ENCODE measurements around the gene BEND6.
A peak's percentile ranks its signal among the peaks of the same experiment; 100 is the strongest.

BEND6 gene

DNA sequence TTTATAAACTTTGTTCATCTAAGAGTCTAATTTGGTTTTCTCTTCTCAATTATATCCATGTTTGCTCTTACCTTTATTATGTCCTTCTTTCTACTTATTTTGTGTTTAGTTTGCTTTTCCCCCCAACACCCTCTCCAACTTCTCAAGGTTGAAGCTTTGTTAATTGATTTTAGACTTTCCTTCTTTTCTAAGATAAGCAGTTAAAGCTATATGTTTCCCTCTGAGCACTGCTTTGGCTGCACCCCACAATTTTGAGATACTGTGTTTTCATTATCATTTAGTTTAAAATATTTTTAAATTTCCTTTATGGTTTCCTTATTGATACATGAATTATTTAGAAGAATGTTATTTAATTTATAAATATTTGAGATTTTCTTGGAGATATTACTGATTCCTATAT, 13.9 kb upstream of the BEND6 start:
- DNase-seq (ENCODE audit: low read depth), result no peak

DNA sequence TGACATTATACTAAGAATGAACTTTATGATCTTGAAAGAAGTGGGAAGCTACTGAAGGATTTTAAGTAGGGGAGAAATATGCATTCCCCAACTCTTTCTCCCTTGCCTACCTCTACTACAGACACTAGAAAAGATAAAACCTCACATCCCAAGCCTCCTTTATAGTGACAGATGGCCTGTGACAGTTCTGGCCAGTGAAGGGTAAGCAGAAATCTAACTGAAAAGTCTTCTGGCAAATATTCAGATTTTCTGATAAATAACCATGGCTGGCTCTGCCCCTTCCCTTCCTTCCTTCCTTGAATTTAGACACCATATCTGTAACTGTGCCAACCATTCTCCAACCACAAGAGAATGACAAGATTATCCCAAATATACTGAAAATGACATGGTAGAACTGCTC, 10.2 kb upstream of the BEND6 start:
- no peak for DNase-seq (ENCODE audit: low read depth)

DNA sequence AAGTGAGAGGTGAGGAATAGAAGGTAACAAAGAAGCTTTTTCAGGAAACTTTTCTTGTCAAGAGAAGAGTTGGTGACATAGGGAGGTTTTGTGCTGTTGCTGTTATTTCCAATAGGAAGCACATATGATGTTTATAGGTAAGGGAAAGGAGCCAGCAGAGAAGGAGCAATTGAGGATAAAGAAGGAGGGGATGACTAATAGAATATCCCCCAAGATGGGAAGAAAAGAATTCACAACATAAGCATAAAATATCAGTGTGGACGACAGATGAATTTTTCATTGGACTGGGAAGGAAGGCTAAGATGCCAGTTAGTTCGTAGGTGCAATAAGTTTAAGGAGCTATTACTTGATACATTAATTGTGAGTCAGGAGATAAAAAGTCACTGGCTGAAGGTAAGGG, 8.5 kb upstream of the BEND6 start:
- DNase-seq (ENCODE audit: low read depth), result no peak

DNA sequence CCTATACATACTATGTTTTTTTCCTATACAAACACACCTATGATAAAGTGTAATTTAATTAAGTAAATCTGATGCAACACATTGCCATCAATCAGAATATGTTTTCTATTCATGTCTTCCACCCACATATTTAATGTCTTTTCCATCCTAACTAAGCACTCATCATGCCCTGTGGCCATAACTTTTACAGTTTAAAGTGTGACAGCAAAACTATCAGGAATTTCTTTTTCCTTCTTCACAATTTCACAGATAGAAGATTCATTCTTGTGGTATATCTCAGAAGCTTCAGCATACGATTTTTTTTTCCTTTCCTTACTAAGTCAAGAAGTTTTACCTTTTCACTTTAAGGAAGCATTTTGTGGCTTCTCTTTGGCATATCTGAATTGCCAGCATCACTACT, 7.0 kb upstream of the BEND6 start:
- no peak for DNase-seq (ENCODE audit: low read depth)

DNA sequence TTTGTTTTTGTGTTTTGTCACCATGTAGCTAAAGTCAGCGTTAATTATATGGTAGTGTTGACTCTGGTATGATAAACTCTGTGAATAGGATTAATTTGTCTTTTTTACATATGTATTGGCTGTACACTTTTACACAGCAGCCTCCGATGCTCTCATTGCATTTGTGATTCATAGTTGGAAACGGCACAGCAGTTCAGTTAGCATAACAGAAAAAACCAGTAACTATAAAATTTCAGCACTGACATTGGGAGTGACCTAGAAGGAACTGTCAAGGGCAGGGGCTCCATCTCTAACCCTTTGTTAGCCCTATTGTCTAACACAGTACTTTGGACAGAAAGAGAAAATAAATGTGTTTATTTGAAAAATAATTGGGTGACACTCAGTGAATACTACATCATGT, 5.6 kb upstream of the BEND6 start:
- no peak for DNase-seq (ENCODE audit: low read depth)

DNA sequence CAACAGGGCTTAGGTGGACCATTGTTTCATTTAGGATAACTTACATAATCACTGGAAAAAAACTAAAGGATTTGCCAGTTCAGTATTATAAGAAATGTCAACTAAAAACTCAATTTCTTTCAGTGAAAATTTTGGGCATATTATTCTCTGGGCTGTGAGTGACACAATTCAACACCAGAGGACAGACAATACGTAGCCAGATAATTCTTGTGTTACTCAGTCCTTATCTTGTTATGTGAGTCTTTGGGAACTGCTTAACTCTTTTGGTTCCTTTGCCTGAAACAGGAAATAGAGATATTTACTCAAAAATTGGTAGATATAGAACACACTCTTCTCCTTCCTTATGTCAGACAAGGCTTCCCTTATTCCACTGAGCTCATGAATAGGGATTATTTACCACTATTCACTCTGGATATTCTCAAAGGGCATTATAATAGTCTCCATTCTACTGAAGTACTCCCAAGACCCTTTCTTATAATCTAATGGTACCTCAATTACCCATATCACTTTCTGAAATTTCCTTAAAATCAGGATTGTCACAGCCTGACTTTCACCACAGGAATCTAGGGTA, 4.9 kb upstream of the BEND6 start:
- DNase-seq (ENCODE audit: low read depth), result no peak

DNA sequence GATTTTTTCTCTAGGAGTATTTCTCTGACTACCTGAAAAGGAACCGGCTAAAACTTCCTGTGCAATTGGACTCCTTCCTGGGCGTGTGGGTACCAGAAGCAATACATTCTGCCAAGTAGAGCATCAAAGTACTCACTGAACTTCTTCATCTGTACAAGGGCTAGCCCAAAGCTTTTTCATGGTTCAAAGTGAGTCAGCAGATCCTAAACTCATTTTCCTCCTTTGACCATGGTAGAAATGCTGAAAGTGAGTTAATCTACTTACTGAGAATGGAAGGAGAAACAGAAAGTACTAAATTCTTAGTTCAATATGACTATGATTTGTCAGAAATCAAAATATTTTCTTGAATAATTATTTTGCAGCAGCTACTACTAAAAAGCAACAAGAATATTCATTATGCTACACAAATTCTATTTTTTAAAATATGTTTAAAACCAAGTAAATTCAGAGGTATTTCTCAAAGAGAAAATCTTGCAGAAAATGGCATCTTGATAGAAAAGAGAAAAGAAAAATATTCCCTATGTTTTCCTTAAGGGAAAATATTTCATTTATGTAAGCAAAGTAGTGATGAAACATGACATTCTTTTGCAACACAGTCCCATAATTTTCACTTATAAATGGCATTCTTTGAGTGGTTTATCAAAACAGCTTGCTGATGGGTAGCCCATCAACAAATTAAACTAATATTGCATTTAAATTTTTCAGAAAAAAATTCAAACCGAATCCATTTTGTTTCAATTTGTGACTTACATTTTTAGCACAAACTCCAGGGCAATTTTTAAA, 3.7 kb upstream of the BEND6 start:
- DNase-seq (ENCODE audit: low read depth), result no peak

DNA sequence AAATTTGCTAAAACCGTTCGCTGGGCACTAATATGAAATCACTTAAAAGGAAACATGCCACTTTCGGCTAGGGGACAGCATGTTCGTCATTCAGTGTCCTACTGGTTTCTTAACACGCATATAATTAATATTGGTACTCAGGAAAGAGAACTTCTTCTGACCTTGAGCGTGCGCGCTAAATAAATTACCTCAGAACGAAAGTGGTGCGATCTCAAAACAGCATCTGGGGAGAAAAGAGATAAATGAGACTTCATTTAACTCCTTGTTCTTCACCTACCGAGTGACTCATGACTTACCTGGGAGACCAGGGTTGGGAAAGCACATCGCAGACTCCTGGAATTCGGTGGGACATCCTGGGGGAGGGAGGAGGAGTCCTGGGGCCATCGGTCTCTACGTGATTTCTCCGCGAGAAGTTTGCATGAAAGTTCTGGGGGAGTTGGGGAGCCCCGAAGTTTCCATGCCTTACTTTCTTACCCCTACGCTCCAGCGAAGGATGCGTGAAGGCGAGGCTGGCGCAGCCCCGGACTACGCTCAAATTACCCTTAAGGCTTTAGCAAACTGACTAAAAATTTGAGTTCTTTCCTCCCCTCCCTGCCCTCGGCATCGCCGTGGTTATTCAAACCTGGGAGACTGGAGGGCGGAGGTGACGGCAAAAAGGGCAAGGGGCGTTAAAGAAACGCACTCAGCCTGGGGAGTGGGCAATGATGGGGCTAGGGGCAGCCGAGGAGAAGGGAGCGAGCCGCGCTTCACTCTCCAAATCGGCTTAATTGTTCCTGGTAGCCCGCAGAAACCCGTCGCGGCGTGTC, 1.1 kb upstream of the BEND6 start:
- DNase-seq (ENCODE audit: low read depth), result no peak

DNA sequence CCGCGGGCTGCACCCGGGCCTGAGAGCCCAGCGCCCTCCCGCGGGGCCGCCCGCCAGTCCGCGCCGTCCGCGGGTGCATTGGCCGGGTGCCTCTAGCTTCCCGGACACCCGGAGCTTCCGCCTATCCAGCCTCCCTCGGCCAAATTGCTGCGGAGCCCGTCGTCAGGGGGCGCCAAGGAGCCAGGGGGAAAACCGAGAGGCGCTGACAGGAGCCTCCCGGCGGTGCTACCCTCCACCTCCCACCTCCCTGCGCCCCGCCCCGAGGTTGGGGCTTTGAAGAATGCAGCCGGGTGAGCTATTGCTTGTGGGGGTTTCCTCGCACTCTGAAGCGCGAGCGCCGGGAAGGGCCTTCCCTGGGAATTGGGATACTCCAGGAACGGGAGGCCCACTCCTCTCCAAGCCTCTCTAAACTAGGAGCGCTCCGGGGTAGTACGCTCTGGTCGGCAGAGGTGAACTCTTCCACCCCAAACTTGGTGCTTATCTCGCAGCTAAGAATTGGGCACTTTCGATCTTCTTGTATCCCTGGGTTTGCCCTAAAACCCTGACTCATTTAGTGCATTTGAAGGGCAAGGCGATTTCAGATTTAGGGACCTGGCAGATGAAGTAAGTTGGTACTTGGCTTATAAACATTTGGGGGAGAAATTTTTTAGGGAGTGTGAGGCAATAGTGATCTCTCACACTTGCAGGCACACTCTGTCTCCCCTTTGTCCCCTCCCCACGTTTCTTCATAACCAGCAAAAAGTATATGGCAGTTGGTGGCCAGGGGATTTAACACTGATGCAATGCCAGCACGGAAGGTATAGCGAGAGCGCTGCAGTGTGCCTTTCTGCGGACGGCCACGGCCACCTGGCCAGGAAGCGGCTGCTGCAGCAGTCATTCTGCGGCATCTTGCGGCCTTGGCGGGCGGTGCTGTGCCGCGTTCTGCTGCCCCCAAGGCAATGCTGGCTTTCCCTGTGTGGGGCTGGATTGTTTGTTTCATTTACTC, 556 bp downstream of the BEND6 start:
- no peak for DNase-seq (ENCODE audit: low read depth)

DNA sequence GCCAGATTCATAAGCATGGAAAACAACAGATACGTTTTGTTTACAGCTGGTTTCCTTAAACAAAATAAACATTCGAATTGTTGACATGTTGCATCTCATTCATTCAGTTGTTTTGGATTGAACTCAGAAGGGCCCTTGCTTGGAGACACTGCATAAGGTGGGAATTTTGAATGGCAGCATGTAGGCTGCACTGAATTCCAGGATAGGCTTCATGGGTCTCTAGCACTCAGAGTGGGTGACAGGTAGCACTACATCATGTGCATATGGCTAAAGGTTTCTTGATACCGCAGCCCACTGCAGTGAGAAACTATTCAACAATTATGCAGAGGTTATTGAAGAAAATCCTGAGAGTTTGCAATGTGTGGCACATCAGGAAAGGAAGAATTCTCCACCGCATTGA, 1.6 kb downstream of the BEND6 start:
- no peak for DNase-seq (ENCODE audit: low read depth)

- DNase-seq (ENCODE audit: low read depth), result no peak
Observed at GRCh38 chr6:56957856-56958255, 2.9 kb downstream of the BEND6 start.

GRCh38 chr6:56958481-56958880, 3.6 kb downstream of the BEND6 start:
- DNase-seq (ENCODE audit: low read depth), result no peak

GRCh38 chr6:56959094-56959493, 4.2 kb downstream of the BEND6 start:
- DNase-seq (ENCODE audit: low read depth), result no peak

DNA sequence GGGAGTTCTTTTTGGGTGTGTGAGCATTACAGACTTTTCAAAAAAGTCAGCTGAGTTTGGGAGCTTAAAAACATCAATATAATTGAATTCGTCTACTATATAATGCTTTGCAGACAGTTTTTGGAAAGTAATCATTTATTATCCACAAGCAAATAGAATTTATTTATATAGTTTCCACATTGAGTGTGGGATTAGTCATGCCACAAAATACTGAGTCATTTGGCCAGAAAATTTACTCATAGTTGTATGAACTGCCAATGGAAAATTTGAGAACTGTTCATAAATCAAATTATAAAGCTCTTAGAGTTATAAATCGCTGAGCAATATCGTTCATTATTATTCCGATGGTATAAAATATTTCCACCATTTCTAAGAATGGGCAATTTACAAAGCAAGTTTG, 5.0 kb downstream of the BEND6 start:
- peak; percentile 77 for DNase-seq (ENCODE audit: low read depth)

DNA sequence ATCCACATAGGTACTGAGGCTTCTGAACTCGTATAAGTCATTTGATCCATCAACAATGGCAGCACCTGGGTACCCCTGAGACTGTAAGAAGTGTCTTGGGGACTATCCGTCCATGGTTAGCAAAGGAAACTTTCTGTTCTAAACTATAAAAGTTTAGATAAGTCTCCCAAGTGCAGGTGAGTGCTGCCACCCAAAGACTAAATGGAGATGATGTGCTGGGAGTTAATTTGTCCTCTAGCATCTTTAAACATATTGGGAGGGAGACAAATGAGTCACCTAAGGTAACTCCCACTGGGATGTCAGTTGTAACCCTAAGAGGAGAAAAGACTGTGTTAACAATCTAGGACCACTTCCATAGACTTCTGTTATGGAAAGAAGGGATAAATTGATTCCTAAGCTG, 6.2 kb downstream of the BEND6 start:
- DNase-seq (ENCODE audit: low read depth), result no peak

DNA sequence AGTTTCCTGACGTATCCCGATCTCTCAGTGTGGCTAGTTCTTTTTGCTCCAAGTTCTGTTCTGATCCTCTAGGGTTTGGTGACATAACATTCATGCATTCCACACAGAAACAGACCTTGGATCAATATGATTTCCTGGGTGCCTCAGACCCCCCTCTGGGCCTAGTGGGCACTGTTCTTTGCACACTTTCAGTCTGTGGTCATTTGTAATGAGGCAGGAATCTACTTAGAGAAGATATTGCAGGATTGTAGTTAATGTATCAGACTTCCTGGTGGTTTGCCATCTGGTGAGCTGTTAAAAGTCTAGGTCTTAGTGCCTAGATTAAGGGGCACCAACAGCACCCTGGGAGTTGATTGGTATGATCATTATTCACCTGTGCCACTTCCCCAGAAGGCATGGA, 7.5 kb downstream of the BEND6 start:
- DNase-seq (ENCODE audit: low read depth), result no peak

DNA sequence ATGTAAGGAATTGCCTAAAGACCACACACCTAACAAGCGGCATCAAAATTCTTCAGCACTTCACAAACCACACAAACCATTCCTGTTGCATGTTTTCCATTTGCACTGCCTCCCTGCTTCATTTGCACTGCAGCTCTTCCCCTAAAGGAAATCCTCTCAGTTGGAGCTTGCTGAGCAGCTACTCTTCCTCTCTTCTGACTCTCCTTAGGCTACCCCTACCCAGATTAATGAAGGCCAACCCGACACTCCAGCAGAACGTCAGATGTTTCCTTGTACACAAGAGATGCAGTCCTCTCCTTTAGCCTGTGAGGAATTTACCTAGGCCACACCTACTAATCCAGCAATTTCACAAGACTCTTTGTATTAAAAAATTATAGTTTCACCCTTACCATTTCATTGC, 8.1 kb downstream of the BEND6 start:
- DNase-seq (ENCODE audit: low read depth), result no peak

GRCh38 chr6:56963793-56964192, 8.9 kb downstream of the BEND6 start:
- no peak for DNase-seq (ENCODE audit: low read depth)

DNA sequence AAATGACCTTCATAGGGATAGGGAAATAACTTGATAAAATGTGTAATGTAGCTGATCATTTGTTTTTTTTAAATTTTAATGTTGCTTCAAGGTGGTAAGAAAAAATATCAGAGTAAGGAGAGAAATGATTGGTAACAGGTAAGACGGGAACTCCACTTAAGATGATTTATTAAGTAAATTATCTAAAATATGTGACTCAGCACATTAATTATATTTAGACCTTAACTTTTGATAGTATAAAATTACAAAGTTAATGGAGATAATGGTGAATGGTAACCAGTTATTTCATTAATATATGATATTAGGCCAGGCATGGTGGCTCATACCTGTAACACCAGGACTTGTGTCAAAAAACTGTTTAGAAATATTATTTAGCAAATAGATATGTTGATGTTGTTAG, 10.2 kb downstream of the BEND6 start:
- no peak for DNase-seq (ENCODE audit: low read depth)

GRCh38 chr6:56970849-56971248, 15.9 kb downstream of the BEND6 start:
- DNase-seq (ENCODE audit: low read depth), result no peak

DNA sequence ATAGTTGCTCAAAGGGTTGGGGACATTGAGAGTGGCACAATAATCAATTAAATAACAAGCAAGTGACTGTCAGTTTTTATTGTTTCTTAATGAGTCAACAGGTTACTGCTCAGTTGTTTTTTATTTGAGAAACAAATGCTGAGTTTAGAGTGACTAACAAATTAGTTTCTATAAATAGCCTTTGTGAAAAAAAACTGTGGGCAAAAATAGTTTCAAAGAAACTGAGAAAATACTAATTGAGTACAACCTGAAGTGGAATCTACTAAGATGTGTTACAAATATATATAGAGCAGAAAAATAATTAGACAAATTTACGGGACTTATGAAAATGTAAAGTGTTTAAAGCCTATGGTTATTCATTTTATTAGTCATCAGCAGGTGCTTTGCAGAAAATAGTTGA, 22.3 kb downstream of the BEND6 start:
- no peak for DNase-seq (ENCODE audit: low read depth)

DNA sequence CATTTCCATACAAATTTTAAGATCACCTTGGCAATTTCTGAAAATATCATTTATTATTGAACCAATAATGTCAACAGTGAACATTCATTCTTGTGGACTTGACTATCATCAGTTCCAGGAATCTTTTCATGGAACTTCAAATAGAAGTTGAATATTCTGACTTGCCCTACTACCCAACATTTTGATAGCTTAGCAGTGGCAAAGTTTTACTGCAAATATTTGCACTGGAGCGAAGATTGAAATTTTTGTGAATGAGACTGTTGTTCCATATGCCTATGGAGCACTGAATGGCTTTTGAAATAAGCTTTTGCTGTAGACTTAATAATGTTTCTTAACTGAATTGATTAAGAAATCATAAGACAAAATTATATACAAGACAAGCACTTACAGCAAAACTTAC, 23.6 kb downstream of the BEND6 start:
- DNase-seq (ENCODE audit: low read depth), result no peak

All from HS-5 (cell line).